ENCODE measurements around the gene NPAS2.

- TF ChIP-seq POLR2AphosphoS5 (IDR thresholded peaks at IDR 0.05) (no peak), CTCF (IDR thresholded peaks at IDR 0.05) (no peak)
Observed at GRCh38 chr2:100924520-100925451, 104.8 kb downstream of the NPAS2 start.
